Muscle of arm (tissue), 12 donors: Measurements from ENCODE around the gene PRRT4. TPM values are rescaled to one million over a fixed set of nuclear protein-coding genes. Genes with fewer than 3 reads are reported as not detected.

ENCODE experiments used
- DNase-seq: peaks from one replicate; pipeline ENCODE4 v3.0.0-alpha.2; 2013
- polyA plus RNA-seq, 12 donors: library from polyadenylated mRNA; unstranded; fragments of 120-200 nt; gene quantifications; one replicate each; pipeline ENCODE4 v1.2.1, GENCODE V29; 2013; ENCODE audit not compliant: insufficient read length in 12 of 12

The PRRT4 gene
- polyA plus RNA-seq, 12 donors, result 5.6 to 36.5 (median 18.3) TPM; not detected in 1

DNA sequence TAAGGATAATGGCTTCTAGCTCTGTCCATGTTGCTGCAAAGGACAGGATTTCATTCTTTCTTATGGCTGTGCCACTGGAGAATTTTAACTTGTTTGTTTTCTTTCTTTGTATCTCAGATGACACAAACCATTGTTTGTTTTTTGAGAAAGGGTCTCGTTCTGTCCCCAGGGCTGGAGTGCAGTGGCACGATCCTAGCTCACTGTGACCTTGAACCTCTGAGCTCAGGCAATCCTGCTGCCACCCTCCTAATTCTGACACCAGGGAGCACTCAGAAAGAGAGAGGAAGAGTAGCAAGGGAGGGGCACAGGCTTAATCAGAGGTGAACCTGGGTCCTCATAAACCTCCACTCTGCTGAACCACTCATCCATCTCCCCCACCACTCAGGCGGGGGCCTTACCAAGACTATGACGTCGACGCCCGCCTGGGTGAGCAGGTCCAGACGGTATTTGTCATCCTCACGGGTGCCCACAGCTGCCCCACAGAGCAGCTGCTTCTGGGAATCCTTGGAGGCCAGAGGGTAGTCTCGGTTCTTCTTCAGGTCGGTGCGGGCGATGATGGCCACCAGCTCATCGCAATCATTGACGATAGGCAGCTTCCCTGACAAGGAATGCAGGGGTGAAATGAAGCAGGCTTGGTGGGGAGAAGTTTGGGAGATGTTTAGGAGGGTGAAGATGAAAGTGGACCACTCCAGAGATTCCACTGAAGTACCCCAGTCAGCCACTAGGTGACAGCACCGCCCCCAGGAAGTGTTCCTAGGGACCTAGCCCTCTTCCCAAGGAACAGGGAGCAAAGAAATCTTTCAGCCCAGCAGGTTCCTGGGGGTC lies 36.7 kb upstream of the PRRT4 start:
- no peak for DNase-seq

GRCh38 chr7:128396357-128396756 lies 34.9 kb upstream of the PRRT4 start:
- DNase-seq, result no peak

- DNase-seq, result no peak
Measured at GRCh38 chr7:128395748-128396147, 34.3 kb upstream of the PRRT4 start.

DNA sequence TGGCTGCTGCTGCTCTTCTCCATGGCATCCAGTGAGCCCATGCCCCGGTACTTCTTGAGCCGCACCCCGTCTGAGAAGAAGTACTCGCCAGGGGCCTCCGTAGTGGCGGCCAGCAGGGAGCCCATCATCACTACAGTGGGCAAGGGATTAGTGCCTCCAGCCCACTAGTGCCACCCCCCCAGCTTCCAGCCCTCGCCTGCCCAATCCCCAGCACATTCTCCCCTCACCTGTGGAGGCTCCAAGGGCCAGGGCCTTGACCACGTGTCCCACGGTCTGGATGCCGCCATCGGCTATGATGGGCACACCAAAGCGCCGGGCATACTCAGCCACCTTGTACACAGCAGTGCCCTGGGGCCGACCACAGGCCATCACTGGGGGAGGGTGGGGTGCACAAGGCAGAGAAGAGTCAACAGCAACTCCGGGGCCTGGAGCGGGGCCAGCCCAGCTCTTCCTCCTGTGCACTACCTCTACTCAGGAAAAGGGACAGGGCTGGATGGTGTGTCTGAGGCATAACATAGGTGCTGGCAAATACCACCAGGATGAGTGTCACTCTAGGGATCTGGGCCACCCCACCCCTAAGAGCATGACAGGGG lies 33.5 kb upstream of the PRRT4 start:
- DNase-seq, result no peak

DNA sequence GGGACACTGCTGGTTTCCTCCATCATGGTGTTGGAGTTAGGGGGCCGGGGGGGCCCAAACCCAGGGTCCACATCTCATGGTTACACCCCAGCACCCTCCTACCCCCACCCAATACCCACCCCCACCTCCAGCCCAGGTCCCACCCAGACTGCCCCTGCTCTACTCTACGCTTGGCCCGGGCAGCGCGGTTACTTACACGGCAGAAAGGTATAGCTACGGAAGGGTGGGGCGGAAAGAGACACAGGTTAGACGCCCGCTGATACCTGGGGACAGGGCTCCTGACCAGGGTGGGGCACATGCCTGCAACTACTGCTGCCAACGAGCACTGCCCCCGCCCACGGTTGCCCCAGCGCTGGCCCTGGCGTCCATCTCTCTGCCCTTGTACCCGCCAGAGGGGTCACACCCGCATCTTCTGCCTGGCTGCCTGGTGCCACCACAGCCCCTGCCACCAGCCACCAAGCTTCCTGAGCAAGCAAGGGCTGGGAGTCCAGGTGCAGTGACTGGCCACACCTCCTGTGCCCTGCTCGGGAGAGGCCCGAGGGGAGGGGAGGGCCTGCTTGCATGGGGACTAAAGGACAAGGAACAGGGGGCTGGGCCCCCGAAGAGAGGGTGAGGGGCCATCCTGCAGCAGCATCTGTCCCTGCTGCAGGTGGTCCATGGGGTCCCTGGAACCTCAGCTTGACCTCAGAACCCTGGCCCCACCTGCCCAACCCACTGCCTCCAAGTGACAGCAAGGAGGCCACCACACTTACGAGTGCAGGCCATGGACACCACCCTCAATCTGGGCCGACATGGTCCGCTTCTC lies 32.2 kb upstream of the PRRT4 start:
- no peak for DNase-seq

DNA sequence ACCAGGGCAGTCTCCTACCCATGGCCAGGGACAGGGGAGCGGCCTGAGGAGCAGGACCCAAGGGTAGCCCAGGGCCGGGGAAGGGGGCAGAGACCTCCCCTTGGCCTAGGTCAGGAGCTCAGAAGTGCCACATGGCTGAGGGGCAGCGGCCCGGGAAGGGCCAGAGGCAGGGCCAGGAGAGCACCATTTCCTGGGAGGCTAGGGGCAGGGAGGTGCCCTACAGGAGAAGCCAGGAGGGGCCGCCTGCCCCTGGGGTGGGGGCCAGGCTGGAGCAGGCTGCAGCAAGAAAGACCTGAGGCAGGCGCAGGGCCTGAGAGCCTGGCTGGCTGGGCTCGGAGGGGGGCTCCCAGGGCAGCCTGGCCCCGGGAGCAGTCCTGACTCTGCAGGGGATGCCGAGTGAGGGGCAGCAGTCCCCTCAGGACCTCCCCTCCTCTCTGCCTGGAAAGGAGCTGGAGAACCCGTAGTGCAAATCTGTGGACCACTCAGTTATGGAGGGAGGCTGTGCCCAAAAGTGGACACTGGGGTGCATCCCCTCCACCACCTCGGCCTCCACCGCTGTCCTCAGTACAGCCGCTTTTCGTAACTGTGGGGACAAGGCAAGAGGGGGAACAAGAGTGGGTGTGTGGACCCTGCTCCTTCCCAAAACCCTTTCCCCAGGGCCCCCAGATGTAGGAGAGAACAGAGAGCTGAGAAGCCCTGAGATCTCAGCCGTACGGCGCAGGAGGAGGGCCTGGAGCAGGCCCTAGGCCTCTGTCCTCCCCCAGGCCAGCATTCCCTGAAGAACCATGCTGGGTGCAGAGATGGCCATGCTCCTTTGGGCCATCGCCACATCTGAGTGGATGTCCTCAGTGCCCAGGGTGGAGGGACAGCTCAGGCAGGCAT lies 31.2 kb upstream of the PRRT4 start:
- no peak for DNase-seq

DNA sequence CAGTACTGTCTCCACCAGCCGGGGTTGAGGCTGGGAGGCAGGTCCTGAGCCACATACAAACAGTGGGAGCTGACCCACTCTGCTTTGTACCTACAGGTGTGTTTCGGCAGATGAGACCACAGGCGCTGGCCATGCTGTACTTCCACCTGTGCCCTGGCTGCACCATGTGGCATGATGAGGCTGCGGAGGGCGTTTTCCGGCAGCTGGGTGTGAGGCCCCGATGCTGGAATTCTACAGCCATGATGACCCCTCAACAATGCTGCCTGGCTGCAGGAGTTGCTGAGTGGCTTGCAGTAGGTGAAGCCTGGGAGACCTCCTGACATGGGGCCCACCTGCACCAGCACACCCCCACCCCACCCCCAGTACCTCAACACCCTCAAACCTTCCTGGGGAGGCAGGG lies 30.3 kb upstream of the PRRT4 start:
- no peak for DNase-seq

DNA sequence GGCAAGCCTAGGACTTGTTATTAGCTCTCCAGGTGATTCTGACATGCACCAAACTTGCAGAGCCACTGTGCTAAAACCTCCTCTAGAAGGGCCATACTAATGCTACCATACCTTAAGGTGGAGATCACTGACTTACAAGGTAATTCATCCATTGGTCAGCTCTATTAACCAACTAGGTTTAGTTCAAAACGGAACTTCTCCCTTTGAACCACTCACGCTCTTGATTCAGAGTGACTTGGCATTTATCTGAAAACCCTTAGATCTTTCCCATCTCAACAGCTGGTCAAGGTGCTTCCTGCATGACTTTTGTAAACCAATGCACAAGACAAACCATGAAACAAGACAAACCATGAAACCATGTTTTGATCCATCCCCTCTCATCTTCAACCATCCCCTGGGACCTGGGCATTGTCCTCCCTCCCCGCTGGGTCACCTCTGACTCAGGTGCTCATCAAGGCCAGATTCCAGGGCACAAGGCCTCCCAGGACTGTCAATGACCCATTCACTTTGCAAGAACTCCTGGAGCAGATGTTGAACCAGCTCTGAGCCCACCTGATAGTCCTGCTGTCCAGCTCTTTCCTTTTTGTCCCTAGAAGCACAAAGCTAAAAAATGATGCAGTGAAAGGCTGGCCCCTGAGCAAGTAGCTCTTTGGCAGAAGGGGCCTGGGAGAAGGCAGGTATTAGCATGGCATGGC lies 29.5 kb upstream of the PRRT4 start:
- DNase-seq, result no peak

DNA sequence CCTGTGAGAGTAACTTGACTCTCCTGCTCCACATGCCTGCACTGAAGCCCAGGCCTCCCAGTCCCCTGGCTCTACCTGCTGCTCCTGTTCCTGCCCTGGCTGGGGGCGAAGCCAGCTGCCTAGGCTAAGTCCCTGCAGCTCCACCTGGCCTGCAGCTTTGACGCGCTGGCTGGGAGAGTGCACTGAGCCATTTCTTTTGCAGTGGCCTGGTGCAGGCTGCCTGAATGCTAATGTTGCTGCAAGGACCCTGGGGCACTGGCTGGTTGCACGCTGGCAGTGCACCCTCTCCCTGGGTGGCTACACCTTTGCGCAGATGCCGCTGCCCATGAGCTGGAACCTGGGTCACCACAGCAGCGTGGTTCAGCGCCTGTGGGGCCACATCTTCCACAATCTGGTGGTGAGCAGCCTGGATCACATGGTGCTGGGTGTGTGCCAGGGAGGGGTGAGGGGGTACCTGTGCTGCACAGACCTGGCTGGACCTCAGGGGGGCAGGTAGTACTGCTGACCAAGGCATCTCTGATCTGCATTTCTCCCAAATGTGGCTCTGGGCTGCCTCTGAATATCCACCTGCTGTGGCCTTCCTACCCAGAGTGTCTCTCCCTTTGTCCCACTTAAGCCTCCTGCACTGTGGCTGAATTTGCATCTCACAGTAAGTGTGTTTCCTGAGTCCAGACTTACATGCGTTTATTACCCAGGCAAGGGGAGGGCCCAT lies 28.3 kb upstream of the PRRT4 start:
- DNase-seq, result no peak

DNA sequence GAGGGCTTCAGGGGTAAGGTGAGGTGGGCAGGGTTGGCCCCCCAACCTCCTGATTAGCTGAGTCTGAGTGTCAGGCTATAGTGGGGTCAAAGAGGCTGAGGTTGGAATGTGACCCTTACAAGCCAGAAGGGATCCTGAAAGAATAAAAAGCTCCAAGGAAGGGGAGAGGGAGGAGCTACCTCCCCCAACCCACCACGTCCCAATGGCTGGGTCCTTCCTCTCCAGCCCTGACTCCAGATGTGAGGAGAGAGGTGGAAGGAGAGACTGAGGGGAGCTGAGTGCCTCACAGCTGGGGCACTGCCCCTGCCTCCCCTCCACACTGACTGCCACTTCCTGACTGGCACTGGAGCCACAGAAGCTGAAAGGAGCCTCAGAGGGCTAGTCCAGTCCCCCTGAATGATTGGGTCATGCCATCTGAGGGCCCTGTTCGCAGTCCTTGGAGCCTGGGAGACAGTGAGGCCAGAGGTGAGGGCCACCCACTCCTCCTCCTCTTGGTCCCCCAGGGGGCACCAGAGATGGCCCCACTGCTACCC lies 27.7 kb upstream of the PRRT4 start:
- no peak for DNase-seq

GRCh38 chr7:128388145-128388485 lies 26.6 kb upstream of the PRRT4 start:
- DNase-seq, result no peak

GRCh38 chr7:128387216-128388144 lies 26.0 kb upstream of the PRRT4 start:
- peak; percentile 86 for DNase-seq

DNA sequence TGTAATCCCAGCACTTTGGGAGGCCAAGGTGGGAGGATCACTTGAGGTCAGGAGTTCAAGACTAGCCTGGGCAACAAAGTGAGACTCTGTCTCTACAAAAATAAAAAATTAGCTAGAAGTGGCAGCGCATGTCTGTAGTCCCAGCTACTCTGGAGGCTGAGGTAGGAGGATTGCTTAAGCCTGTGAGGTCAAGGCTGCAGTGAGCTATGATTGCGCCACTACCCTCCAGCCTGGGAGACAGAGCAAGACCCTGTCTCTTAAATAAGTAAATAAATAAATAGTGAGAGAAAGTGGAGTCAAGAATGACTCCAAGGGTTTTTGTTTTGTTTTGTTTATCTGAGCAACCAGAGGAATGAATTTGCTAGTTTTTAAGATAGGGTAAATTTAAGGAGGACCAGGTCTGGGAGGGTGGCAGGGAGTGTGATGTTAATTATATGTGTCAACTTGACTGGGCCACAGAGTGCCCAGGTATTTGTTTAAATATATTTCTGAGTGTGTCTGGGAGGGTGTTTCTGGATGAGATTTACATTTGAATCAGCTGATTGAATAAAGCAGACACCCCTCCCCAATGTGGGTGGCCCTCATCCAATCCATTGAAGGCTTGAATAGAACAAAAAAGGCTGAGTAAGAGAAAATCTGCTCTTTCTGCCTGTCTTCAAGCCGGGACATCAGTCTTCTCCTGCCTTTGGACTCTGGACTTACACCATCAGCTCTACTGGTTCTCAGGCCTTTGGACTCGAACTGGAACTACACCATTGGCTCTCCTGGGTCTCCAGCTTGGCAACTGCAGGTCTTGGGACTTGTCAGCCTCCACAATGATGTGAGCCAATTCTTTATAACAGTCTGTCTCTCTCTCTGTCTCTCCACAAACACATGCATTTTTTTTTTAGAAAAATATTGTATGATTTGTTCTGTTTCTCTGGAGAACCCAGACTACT lies 24.8 kb upstream of the PRRT4 start:
- no peak for DNase-seq

DNA sequence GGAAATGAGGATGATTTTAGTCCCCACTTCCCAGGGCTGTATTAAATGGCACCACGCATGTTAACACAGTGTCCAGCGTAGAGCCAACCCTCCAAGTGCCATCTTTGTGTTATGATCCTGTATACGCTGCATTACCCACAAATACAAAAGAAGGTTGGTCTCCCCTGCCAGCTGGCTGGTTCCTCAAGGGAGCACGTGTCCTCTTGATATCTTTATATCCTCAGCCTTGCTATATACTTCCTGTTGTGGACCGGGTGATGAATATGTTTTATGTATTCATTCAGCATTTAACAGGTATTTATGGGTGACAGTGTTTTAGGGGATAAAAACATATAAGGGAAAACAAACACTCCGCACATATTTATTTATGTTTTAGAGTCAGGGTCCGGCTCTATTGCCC lies 23.2 kb upstream of the PRRT4 start:
- no peak for DNase-seq

GRCh38 chr7:128383776-128384175 lies 22.3 kb upstream of the PRRT4 start:
- no peak for DNase-seq

DNA sequence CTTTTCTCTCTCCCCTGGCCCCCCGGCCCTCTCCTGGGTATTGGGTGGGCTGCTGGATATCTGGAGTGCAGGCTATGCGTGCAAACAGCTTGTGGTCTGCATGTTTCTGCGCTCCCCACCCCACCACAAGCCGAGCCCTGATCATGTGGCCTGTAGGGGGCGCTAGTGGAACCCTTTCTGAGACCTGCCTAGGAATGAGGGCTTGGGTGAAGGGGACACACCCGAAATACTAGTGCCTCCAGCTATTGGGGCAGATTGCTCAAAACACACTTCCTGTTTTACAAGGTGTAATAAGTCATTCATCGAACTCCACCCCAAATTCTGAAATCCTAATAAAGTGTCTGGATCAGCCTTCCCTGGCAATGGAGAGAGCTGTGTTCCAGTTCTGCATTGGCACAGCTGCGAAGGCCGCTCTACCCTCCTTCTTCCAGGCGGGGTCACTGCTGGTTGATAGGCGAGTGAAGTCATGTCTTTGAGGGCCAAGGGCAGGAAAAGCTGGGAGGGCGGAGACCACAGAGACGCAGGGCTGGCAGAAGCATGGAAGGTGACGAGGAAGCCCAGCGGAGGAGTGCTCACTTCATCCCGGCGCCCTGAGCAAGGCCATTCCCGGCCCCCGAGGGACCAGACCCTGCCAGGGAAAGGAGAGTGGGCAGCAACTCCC lies 19.8 kb upstream of the PRRT4 start:
- DNase-seq, result no peak

DNA sequence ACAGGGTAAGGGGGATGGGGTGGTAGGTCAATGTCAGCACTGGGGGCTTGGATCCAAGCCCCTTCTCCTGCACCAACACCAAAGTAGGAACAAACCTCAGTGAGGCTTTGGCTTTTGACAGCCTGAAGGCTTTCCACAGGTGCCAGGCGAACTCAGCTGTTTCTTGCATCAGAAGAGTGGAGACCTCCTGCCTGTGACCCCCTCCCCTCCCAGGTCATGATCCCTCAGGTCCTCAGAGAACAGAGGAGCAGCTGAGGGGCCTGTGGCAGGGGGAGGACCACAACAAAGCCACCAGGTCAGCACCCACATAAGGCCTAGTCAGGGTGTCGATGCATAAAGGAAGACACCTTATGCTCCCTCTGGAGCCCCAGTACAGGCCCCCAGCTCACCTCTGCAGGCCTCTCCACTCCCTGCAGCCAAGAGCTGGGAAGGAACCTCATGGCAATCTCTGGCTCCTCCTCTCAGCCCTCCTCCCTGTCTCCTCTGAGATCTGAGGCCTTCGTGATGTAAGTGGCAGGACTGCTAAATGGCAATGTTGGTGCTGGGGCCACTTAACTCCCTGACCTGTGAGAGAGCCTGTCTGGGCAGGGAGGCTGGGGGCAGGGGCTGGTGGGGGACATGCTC lies 19.1 kb upstream of the PRRT4 start:
- no peak for DNase-seq
